Small intestine (tissue), 7 donors: ENCODE data around the gene DEFB131B. TPM values are rescaled to one million over a fixed set of nuclear protein-coding genes. Genes with fewer than 3 reads are reported as not detected.
A peak's percentile ranks its signal among the peaks of the same experiment; 100 is the strongest.
"Not testable (repeated sequence)": the region's sequence is repeated elsewhere in the genome, so short reads cannot be mapped to it uniquely, and the experiment has no call there.

Source experiments
- DNase-seq, 2 donors: peaks; one replicate each; pipeline versions ENCODE4 v3.0.0 to v3.0.0-alpha.2; 2013
- FAIRE-seq: peaks from 2 replicates; lab custom pipeline; 2012; peaks lifted over from hg19 to GRCh38; lab: Jason Lieb, UNC
- H3K27ac ChIP-seq, 3 donors: one replicate each; pipeline ENCODE4 v1.5.1; 2013; ENCODE audit warnings: low read length in 2 of 3, mild to moderate bottlenecking in 2 of 3, control low read depth in 1 of 3, inconsistent platforms in 1 of 3, low read depth in 1 of 3, moderate library complexity in 1 of 3
- H3K27me3 ChIP-seq, 3 donors: one replicate each; pipeline ENCODE4 v1.6.1; 2013; ENCODE audit warnings: low read length in 3 of 3, inconsistent platforms in 1 of 3; ENCODE audit not compliant: control insufficient read depth in 3 of 3, insufficient read depth in 3 of 3
- H3K36me3 ChIP-seq, 3 donors: one replicate each; pipeline ENCODE4 v1.6.1; 2013; ENCODE audit warnings: low read length in 3 of 3, inconsistent platforms in 1 of 3, low read depth in 1 of 3, mild to moderate bottlenecking in 1 of 3, moderate library complexity in 1 of 3; ENCODE audit not compliant: control insufficient read depth in 3 of 3, insufficient read depth in 2 of 3
- H3K4me1 ChIP-seq, 3 donors: one replicate each; pipeline ENCODE4 v1.6.1; 2013; ENCODE audit warnings: low read length in 2 of 3, inconsistent platforms in 1 of 3, low read depth in 1 of 3, mild to moderate bottlenecking in 1 of 3, moderate library complexity in 1 of 3; ENCODE audit not compliant: control insufficient read depth in 3 of 3, insufficient read depth in 2 of 3
- H3K4me3 ChIP-seq, 3 donors: one replicate each; pipeline ENCODE4 v1.5.1; 2013; ENCODE audit warnings: low read length in 3 of 3, control low read depth in 1 of 3, inconsistent platforms in 1 of 3, low read depth in 1 of 3, mild to moderate bottlenecking in 1 of 3, moderate library complexity in 1 of 3
- H3K9me3 ChIP-seq, 2 donors: one replicate each; pipeline ENCODE4 v1.6.1; 2013; ENCODE audit warnings: low read depth in 1 of 2, low read length in 1 of 2; ENCODE audit not compliant: control insufficient read depth in 2 of 2, insufficient read depth in 1 of 2
- WGBS, 3 donors: extraction: QIAGEN DNeasy Blood & Tissue Kit; methylation state at CpG; one replicate each; pipeline ENCODE4 v1.1.7; 2013; 5-methylcytosine and 5-hydroxymethylcytosine counted together
- polyA plus RNA-seq, 4 donors: library from polyadenylated mRNA; stranded (reverse) in 3 of 4; unstranded in 1 of 4; fragments of 200-250 nt in 3 of 4; fragments of 120-200 nt in 1 of 4; gene quantifications; one replicate each; pipeline versions ENCODE4 v1.2.1 to v1.2.3, GENCODE V29; 2013
- donor health status: healthy with polysubstance abuse.
- donor health status: control.
- donor health status: control.
- donor health status: Bipolar disorder and iron deficiency.
- donor health status: healthy.

DEFB131B gene
- polyA plus RNA-seq, 4 donors = not detected

DNA sequence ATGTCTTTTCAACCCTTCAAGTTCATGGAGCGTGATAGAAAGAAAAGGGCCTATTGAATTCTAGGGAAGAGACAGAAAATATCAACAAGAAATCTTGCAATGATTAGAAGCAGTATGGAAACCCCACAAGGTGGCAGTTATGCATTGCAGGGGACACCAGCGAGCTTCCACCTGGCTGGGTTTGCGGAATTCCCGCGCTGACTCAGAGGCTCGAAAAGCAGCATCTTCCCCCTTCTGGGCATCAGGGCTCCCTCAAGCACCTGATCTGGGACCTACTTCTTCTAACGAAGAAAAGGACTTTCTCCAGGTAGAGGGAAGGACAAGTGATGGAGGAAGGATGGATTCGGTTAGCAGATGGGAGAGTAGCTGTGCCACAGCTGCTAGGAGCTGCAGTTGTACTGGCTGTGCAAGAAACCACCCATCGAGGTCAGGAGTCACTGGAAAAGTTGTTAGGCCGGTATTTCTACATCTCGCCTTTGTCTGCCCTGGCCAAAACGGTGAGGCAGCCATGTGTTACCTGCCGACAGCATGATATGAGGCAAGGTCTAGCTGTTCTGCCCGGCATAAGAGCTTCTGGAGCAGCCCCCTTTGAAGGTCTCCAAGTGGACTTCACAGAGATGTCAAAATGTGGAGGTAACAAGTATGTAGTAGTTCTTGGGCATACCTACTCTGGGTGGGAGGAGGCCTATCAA is 11.1 kb downstream of the DEFB131B start:
- not testable (repeated sequence) for H3K27ac ChIP-seq, H3K36me3 ChIP-seq, H3K4me3 ChIP-seq, FAIRE-seq, H3K9me3 ChIP-seq, H3K27me3 ChIP-seq
- WGBS, 3 donors = 62 to 88% (median 76%) methylated on average over 14 of the region's 14 CpGs
- DNase-seq = peak in 1 of 2 donors; percentile 3
- peaks cover 0 to 13% (median 0%) of the 10 kb centered on the region in 3 donors for H3K4me1 ChIP-seq

DNA sequence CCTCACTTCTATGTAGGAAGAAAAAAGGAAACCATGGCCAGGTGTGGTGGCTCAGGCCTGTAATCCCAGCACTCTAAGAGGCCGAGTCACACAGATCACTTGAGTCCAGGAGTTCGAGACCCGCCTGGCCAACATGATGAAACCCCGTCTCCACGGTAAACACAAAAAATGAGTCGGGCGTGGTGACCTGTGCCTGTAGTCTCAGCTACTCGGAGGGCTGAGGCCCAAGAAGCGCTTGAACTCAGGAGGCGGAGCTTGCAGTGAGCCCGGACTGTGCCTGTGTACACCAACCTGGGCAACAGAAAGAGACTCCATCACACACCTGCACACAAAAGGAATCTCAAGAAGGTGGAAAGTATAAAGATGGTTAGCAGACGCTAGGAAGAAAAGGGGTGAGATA is 17.7 kb downstream of the DEFB131B start:
- 93 to 96% (median 96%) methylated on average over 12 of the region's 12 CpGs for WGBS, 3 donors
- no peak for DNase-seq
- peaks cover 0 to 3% (median 0%) of the 10 kb centered on the region in 3 donors for H3K36me3 ChIP-seq
- H3K4me3 ChIP-seq = no peak overlapping the region
- H3K9me3 ChIP-seq = peaks cover 0 to 14% of the 10 kb centered on the region in 2 donors
- no peaks in the 10 kb centered on the region for H3K27me3 ChIP-seq
- no peak for FAIRE-seq
- no peaks in the 10 kb centered on the region for H3K4me1 ChIP-seq
- H3K27ac ChIP-seq = no peak overlapping the region

- not testable (repeated sequence) for H3K4me1 ChIP-seq, FAIRE-seq, H3K4me3 ChIP-seq, H3K36me3 ChIP-seq, DNase-seq, H3K27ac ChIP-seq, H3K9me3 ChIP-seq, H3K27me3 ChIP-seq
- WGBS, 3 donors = 92 to 96% (median 94%) methylated on average over 14 of the region's 14 CpGs
Observed at GRCh38 chr11:71901137-71901536, 22.9 kb downstream of the DEFB131B start.

GRCh38 chr11:71908218-71908617 is 30.0 kb downstream of the DEFB131B start:
- Histone ChIP-seq H3K4me1 (peaks cover 0 to 6% (median 0%) of the 10 kb centered on the region in 3 donors), H3K9me3 (no peaks in the 10 kb centered on the region), H3K36me3 (peaks cover 0 to 12% (median 4%) of the 10 kb centered on the region in 3 donors), H3K4me3 (no peak overlapping the region), H3K27me3 (no peaks in the 10 kb centered on the region), H3K27ac (no peak overlapping the region)
- no peak for FAIRE-seq
- 79 to 91% (median 84%) methylated on average over 9 of the region's 9 CpGs for WGBS, 3 donors
- DNase-seq = no peak

DNA sequence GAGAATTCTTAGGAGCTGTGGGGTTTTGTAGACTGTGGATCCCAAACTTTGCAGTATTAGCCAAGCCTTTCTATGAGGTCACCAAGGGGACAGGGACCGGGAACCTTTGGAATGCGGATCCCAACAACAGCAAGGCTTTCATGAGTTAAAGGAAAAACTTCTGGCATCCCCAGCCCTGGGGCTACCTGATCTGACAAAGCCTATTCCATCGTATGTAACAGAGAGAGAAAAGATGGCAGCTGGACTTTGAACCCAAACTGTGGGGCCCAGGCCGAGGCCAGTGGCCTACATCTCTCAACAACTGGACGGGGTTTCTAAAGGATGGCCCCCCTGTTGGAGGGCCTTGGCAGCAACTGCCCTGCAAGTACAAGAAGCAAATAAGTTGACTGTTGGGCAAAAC is 32.5 kb downstream of the DEFB131B start:
- 75 to 83% (median 81%) methylated on average over 5 of the region's 5 CpGs for WGBS, 3 donors

GRCh38 chr11:71911321-71911985 is 33.2 kb downstream of the DEFB131B start:
- H3K27me3 ChIP-seq, H3K27ac ChIP-seq, H3K9me3 ChIP-seq, H3K4me1 ChIP-seq, DNase-seq, H3K4me3 ChIP-seq, FAIRE-seq: not testable (repeated sequence)
- H3K36me3 ChIP-seq = peaks cover 0 to 20% (median 13%) of the 10 kb centered on the region in 3 donors
- WGBS, 3 donors = 83 to 93% (median 87%) methylated on average over 10 of the region's 10 CpGs

More for the DNA sequence above, 32.5 kb downstream of the DEFB131B start:
- peaks cover 0 to 18% (median 9%) of the 10 kb centered on the region in 3 donors for H3K36me3 ChIP-seq
- H3K9me3 ChIP-seq, DNase-seq, H3K27me3 ChIP-seq, H3K27ac ChIP-seq, FAIRE-seq, H3K4me1 ChIP-seq, H3K4me3 ChIP-seq: not testable (repeated sequence)

- 64 to 83% (median 65%) methylated on average over 10 of the region's 10 CpGs for WGBS, 3 donors
- DNase-seq, H3K9me3 ChIP-seq, H3K27ac ChIP-seq, H3K4me3 ChIP-seq, H3K4me1 ChIP-seq, H3K27me3 ChIP-seq, FAIRE-seq: not testable (repeated sequence)
- peaks cover 0 to 20% (median 13%) of the 10 kb centered on the region in 3 donors for H3K36me3 ChIP-seq
Observed at GRCh38 chr11:71911986-71912340, 33.7 kb downstream of the DEFB131B start.

- no peak for DNase-seq
- 90 to 97% (median 97%) methylated on average over 5 of the region's 5 CpGs for WGBS, 3 donors
- FAIRE-seq = no peak
- Histone ChIP-seq H3K9me3 (no peaks in the 10 kb centered on the region), H3K36me3 (peaks cover 0 to 26% (median 20%) of the 10 kb centered on the region in 3 donors), H3K27me3 (no peaks in the 10 kb centered on the region), H3K4me3 (no peak overlapping the region), H3K27ac (no peak overlapping the region), H3K4me1 (no peaks in the 10 kb centered on the region)
Observed at GRCh38 chr11:71913756-71914526, 35.7 kb downstream of the DEFB131B start.
